22Rv1 (cell line): Measurements from ENCODE around the gene PKLR.

ENCODE experiments used
- ZFX ChIP-seq: fragments of 450-650 bp; IDR thresholded peaks from 2 replicates; pipeline ENCODE4 v1.6.1; 2017; ENCODE audit warnings: antibody characterized with exemption, borderline replicate concordance
- TF ChIP-seq, protein P1 (sequence below): fragments of 450-650 bp; IDR thresholded peaks from 2 replicates; pipeline ENCODE4 v1.5.1; 2017; ENCODE audit warnings: mild to moderate bottlenecking

GRCh38 chr1:155295942-155296267, 5.3 kb downstream of the PKLR start:
- TF ChIP-seq, protein P1, sequence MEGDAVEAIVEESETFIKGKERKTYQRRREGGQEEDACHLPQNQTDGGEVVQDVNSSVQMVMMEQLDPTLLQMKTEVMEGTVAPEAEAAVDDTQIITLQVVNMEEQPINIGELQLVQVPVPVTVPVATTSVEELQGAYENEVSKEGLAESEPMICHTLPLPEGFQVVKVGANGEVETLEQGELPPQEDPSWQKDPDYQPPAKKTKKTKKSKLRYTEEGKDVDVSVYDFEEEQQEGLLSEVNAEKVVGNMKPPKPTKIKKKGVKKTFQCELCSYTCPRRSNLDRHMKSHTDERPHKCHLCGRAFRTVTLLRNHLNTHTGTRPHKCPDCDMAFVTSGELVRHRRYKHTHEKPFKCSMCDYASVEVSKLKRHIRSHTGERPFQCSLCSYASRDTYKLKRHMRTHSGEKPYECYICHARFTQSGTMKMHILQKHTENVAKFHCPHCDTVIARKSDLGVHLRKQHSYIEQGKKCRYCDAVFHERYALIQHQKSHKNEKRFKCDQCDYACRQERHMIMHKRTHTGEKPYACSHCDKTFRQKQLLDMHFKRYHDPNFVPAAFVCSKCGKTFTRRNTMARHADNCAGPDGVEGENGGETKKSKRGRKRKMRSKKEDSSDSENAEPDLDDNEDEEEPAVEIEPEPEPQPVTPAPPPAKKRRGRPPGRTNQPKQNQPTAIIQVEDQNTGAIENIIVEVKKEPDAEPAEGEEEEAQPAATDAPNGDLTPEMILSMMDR, result no peak
- no peak for TF ChIP-seq ZFX
